Neural cell (in vitro differentiated cells): Measurements from ENCODE around the gene EREG.

Experiments used
- CTCF ChIP-seq: fragments of 450-650 bp; IDR thresholded peaks from 2 replicates; pipeline ENCODE4 v1.5.1; 2014; ENCODE audit warnings: antibody characterized with exemption, mild to moderate bottlenecking, moderate library complexity; ENCODE audit not compliant: poor library complexity, severe bottlenecking
- SMC3 ChIP-seq: fragments of 450-650 bp; conservative IDR thresholded peaks from 2 replicates; pipeline ENCODE4 v1.6.1; 2014; ENCODE audit warnings: antibody characterized with exemption, mild to moderate bottlenecking, moderate library complexity; ENCODE audit not compliant: poor library complexity

- TF ChIP-seq CTCF (no peak), SMC3 (no peak)
Measured at GRCh38 chr4:74322301-74322700, 42.6 kb upstream of the EREG start.
